Activated CD4-positive, alpha-beta T cell treated with anti-CD3 and anti-CD28 coated beads for 1 hour (primary cell): ENCODE data around the gene PRKCE.
"Not testable (repeated sequence)": the region's sequence is repeated elsewhere in the genome, so short reads cannot be mapped to it uniquely, and the experiment has no call there.

Source experiments
- DNase-seq: peaks from one replicate; pipeline ENCODE4 v3.0.0-alpha.2; 2020

The PRKCE gene

DNA sequence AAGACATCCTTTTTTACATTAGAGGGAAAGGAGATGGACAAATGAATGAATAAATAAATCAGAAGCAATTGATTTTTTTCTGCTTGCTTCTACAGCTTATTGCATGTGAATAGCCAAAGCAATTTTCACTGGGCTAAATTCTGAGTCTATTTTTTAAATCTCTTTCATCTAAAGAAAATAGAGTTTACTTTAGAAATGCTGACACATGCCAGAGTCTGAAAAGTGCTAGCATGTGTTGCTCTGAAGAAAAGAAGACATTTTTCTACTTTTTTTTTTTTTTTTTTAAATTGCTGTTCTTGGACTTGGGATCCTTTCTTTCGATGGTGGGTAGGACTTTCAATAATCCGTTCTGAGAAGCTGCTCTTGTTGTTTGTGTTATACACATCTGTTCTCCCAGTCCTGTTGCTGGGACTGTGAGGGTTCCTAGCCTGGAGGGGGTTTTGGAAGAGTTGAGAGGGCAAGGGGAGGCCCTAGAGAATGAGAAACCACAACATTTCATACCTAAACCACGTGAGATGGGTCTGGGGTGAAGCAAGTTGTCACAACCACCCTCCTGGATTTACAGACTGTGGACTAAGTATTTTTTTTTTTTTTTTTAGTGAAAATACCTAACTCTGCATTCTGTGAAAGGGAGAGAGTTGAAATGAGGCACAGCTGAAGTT is 193.5 kb downstream of the PRKCE start:
- DNase-seq, result no peak

DNA sequence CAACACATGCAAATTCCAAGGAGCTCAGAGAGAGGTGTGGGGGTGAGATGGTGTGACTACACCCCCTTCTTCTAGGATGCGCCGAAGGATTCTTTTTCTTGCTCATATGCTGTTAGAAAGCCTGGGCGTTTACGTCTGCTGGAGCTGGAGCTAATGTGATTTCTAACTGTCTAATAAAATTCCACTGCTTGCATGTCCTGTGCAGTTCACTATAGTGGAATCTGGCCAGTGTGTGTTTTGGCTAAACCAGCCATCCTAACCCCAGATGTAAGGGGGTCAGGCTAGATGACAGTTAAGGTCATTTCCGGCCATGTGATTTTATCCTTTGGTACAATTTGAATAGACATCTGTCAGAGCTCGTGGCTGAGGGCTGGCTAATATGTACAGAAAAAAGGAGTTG is 194.1 kb downstream of the PRKCE start:
- no peak for DNase-seq

DNA sequence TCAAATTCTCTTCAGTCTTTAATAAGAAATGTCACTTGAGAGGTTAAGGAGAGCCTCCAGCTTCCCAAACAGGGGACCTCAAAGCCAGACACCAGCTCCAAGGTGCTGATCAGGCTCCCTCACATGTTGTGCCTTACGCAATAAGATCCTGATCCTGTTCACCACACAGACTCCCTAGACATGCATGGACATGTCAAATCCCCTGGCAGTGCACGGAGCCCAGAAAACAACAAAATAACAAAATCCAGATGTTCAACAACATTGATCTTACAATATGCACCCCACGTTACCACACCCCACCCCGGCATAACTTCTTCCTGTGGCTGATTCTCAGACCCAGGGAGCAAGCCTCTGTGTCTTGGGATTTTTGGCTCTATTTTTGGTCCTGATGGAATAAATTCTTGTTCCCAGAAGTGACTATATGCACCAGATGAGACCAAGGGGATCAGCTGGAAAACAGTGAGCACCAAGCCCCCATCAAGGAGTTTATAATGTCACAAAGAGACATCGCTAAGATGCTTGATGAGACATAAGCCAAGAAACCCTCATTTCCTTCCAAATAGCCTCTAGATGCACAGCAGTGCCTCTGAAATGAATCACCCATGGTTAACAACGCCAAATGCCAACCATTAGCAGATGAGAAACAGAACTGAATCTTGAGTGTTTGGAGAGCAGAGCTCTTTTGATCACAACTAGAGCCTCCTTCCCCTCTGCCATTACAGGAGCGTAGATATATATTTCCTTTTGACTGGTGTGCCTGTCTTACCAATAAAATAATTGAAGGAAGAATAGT is 198.2 kb downstream of the PRKCE start:
- no peak for DNase-seq

DNA sequence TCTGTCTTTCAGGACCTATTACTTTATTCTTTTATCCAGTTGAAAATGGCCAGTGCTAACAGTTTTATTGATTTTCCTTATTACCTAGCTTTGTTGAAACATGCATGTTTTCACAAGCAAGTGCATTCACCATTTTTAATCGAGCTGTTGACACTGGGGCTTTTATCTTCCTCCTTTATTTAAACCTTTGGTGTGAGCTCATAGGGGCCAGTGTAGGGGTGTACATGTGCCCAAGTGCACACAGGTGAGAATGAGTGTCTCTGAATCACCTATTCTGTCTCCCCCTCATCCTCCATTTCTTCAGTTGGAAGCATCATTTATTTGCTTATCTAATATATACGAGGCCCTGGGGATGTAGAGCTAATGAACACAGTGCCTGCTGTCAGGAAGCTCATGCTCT is 199.1 kb downstream of the PRKCE start:
- no peak for DNase-seq

DNA sequence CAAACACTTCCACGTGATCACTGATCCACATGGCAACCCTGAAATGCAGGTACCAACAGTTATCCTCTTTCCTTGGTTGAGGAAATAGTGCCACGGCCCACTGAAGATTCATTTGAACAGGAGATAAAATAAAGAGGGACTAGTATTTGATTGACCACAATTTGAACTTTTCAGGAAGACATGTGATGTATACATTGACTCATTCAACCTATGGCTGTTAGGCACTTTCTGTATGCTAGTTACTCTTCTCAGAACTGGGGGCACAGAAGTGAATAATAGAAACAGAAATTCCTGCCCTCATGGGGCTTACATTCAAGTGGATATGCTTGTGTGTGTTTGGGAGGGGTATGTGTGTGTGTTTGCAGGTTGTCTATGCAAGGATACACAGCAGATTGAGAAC is 199.6 kb downstream of the PRKCE start:
- no peak for DNase-seq

DNA sequence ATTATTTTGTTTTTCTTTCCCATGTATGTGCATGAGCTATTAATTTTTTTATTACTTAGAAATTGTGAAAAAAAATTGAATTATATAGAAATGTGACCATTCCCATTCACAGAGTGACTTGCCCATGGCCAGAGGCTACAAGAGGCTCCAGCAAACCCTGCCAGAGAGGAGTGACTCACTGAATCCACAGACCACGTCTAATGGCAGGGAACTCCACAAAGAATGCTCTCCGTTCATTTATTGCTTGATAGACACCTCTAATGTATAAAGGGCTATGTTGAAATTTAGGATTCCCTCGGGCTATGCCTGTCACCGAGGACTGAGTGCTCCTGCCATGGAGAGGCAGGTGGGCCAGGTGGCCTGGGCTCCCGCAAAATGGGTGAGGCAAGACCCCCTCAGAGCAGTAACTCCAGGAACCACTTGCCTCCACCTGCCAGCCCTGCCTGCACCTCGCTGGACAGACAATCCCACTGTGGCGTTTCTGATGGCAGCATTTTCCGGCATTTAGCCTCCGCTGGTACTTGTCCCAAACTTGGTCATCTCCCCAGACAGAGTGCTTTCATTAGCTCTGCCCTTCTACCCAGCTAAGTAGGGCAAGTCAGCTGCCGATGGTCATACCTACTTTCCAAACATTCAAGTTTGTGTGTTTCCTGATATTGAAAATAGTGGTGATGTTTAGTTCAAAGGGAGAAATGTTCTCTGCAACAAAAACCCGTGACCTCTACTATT is 200.3 kb downstream of the PRKCE start:
- no peak for DNase-seq

DNA sequence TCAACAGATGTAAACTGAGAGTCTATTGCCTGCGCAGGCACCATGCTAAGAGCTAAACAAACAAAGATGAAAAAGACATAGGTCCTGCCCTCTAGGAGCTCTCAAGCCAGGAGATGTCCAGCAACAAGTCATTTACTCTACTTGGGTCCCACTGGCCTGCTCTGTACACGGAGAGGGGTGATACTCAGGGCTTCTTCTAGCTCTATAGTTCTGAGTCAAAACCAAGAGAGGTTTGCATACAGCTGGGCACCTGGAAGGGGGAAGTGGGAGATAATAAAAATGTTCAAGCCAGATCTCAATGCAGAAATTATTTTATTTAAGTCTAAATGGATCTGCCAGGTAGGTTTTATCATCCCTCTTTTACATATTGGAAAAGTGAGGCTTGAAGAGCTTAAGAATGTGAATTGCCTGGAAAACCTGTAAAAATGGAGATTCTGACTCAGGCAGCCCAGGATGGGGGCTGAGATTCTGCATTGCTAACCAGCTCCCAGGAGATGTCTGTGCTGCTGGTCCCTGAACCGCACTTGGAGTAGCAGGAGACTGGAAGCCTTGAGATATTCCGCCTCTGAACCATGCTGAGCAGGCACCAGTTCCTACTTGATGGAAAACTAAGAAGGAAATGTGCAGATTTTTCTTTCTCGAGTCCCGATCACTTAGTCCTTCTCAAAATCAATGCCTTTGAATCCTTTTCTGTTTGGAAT is 201.1 kb downstream of the PRKCE start:
- DNase-seq, result no peak

DNA sequence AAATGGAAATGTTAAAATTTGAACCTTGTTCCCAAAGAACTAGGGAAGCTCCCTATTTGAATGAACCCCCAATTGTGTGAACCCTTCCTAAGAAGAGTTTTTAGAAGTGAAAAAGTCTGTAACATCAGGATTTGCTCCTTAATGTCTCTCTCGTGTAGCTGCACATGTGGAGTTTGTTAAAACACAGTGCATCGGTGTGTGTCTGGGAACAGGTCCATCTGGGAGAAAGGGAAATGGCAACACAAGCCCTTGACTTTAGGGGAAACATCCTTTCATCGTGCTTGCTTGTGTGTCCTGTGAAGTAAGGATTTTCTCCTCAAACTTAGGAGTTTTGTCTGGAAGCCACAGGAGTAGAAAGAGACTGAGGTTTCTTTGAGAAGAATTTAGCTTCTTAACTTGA is 203.9 kb downstream of the PRKCE start:
- DNase-seq, result no peak

DNA sequence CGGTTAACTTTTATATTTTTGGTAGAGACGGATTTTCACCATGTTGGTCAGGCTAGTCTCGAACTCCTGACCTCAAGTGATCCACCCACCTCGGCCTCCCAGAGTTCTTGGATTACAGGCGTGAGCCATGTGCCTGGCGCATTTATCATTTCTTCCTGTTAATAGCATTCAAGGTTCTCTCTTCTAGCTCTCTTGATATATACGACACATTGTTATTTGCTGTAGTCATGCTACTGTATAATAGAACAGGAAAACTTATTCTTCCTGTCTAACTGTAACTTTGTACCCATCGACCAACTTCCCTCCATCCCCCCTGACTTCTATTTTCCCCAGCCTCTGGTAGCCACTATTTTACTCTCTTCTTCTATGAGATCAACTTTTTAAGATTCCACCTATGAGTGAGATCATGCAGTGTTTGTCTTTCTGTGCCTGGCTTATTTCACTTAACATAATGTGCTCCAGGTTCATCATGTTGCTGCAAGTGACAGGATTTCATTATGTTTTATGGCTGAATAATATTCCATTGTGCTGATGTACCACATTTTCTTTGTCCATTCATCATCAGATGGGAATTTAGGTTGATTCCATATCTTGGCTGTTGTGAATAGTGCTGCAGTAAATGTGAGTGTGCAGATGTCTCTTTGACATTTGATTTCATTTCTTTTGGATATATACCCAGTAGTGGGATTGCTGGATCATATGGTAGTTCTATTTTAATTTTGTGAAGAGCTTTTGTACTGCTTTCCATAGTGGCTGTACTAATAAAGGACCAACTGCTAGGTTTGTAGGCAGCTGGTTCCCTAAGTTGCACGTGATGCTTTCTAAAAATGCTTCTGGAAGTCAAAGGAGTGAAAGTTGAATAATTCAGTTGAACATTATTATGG is 205.2 kb downstream of the PRKCE start:
- no peak for DNase-seq

DNA sequence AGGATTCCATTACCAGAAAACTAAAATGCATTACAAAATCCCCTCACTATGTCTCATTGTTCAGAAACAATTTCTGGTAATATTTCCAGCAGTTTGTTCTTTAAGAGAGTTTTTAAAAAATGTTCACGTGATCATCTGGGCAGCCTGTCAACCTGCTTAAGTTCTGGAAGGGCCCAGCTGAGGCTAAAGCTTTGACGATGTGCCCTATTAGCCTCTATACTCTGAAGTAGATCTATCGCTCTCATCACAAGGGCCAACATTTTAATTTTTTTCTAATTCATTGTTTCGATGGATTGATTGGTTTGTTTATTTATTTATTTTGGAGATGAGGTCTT is 205.8 kb downstream of the PRKCE start:
- no peak for DNase-seq

DNA sequence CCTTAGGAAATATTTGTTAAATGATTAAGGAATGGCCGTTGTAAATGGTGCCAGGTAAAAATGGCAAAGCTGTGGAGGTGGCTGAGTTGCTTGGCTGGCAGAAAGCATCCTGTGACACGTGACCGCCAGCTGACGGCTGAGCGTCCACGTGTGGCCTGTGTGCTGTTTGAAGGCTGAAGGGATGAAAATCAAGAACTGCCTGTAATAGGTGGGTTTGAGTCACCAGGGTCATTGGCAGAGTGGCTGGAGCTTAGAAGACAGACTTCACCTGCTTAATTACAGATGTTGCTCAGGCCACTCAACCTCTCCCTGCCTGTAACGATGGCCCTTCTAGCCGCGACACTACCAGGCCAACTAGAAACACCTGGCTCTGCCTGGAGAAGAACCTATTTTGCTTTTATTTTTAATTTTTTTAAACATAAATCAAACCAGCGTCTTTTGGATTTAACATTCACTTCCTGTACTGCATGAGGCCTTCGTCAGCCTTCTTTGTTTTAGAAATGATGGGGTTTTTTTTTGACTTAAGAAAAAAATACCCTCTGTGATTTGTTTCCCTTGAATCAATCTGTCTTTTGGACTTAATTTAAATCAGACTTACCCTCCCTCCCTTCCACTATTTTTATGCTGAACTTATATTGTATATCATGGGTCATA is 206.5 kb downstream of the PRKCE start:
- DNase-seq, result no peak

DNA sequence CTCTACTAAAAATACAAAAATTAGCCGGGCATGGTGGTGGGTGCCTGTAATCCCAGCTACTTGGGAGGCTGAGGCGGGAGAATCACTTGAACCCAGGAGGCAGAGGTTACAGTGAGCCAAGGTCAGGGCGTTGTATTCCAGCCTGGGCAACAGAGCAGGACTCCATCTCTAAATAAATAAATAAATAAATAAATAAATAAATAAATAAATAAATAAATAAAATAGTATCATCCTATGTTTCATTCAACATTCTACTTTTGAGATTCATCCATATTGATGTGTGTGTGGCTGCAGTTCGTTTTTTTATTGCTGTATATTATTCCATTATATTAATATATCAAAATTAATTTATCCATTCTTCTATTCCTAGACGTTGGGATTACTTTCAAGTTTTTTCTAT is 207.4 kb downstream of the PRKCE start:
- not testable (repeated sequence) for DNase-seq

DNA sequence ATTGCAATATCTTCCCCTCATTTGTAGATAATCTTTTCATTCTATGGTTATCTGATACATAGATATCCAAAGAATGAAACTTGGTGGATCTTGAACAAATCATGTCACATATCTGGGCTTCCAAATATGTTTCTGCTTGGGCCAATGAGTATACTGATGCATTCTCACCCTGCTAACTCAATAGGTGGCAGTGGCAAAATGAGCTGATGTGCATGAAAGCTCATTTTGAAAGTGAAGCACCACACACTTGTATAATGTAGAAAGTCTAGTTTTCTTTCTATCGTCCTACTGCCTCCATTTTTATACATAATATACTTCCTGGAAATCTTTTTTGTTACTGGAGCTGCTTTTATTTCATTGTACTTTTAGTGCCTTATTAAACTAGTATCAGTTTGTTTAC is 208.2 kb downstream of the PRKCE start:
- no peak for DNase-seq

DNA sequence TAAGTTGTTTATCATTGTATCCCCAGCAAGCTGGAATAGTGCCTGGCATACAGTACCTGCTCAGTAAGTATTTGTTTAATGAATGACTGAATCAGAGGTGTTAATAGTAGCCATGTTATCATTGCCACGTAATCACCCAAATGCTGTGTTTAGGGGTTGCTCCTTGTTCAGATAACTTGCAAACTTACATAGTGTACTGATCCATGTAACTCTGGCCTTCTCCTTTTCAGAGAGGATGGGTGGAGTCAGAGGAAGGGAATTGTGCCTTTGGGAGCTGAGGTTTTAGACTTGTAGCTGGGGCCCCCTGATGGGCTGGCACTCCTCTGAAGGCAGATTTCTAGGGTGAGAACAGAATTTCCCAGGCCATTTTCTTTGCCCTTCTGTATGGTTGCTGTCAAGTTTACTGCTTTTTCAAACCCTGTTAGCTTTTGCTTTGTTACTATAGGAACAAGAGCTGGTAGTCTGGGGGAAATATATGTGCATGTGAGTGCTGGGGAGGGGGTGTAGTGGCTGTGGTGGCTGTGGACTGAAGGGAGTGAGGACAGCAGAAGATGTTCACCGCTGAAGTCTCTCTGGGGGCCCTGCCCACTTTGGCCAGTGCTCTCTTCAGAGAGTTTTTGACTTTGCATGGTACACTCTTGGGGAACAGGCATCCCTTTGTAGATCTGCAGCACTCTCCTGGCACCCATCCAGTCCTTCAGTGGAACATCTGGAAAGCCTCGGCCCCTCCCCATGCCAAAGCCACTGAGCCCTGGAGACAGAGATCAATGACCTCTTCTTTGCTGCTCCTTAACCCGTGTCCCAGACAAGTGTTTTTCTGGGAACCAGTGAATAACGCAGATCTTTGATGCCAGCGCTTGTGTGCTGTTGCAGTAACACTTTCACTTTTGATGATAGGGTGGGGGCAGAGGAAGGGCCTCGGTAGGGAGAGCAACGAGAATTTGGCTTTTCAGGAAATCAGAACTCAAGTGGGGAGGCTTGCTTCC is 209.0 kb downstream of the PRKCE start:
- DNase-seq, result no peak

DNA sequence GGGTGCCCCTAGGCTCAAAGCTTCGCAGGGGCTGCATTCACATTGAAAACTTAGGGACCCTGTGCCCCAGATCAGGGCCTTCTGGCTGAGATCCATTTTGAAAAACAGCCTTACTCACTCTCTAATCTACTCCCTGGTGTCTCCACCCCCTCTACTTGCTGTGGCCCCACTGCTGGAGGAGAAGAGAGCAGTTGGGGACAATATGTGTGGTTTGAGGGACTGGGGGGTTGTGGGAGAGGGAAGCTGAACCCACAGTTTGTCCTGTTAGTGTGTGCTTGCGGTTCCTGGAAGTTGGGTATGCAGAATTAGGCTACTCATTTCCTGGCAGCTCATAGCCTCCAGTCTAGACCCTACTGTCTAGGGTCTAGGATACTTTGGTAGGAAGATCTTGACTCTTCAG is 211.4 kb downstream of the PRKCE start:
- DNase-seq, result no peak

DNA sequence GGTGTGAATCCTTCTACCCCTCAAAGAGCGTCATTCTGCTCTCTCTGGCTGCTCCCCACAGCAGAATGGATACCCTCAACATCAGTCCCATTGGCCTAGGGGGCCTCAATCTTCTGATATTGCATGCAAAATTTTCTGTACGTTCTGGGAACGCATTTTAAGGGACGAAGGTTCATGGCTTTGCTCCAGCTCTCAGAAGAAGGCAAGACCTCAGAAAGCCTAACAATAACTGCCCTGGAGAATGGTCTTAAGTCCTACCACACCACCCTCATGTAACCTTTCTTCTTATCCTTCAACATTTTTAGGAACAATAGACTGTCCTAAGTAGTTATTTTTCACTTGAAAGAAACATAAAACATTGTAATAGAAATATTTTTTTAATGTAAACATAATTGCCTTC is 212.6 kb downstream of the PRKCE start:
- no peak for DNase-seq

DNA sequence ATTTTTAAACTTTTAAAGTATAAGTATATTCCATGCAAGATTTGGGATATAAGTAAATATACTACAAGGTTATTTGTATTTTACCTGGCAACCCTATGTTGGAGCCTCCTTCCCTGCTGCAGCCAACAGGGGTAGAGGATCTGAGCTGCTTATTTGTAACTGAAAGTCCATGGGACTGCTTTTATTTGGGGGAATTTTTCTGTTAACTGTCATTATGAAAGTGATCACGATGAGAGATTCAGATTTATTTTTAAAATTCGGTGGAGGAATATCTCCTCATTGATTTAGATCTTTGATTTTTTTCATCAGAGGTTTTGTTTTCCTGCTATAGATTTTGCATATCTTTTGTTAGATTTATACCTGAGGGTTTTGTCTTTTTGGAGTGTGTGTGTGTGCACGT is 215.9 kb downstream of the PRKCE start:
- no peak for DNase-seq

DNA sequence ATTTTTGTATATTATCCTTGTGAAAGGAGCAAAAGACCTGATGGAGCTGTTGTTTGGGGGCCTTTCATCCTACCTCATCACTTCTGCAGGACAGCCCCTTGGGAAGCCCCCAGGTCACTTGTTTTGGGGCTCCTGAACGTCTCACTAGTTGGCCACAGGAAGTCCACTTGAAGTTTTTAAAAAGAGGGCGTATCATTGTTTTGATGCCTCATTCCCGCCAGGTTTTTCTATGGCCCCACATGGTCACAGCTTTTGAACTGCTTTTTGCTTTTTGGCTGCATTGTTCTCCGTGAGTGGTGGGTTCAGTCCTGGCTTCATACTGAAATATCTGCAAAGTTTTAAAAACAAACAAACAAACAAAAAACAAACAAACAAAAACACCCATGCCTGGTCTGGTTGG is 216.3 kb downstream of the PRKCE start:
- DNase-seq, result no peak

DNA sequence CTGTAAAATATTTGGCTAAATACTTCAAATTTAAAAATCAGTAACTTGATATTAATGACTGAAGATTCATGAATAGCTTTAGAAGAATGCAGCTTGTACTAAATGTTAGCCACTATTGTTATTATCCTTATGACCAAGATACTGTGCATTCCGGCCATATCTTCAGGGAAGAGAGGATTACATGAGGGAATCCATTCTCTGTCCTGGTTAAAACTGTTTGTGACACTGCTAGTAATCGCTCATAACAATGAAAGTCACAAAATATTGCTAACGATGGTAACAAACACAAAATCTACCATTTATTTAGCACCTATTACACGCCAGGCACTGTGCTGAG is 217.7 kb downstream of the PRKCE start:
- no peak for DNase-seq

DNA sequence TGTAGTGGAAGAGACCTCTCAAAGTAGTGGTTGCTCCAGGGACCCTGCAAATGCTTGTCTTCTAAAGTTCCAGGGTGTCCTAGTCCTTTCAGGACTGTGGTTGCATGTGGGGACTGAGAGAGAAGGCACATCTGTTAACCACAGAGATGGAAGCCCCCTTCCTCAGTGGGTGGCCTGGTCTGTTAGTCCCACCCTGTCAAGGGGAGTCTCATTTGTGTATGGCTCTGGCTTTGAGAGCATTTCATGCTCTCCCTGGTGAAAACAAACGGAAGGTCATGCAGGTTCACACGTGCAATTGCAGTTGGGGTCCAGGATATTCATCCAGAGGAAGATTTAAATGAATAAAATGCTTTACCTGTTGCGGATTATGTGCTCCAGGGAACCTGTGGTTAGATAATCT is 219.6 kb downstream of the PRKCE start:
- DNase-seq, result no peak

DNA sequence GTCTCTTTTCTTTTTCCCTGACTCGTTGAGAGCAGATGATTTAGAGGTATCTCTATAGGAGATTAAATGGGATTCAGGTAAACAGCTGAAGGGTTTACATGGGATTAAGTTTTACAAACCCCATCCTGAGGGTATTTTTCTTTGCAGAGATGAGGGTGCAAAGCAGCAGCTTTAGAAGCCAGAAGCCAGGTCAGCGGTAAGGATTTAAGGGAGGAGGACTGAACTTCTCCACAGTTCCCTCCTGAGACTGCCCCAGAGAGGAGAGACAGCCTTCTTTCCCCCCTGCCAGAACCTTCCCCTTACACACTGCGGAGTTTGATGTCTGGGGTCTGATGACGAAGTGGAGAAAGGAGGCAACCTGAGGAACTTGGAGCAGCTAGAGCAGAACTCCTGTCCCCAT is 220.1 kb downstream of the PRKCE start:
- no peak for DNase-seq
